Natural killer cell (primary cell): ENCODE results near the gene DHX58. TPM values are rescaled to one million over a fixed set of nuclear protein-coding genes. Genes with fewer than 3 reads are reported as not detected.
A peak's percentile ranks its signal among the peaks of the same experiment; 100 is the strongest.

Experiments
- ATAC-seq, 3 donors: fragments of 150-1000 bp in 2 of 3; fragments of 200-7000 bp in 1 of 3; cut with Tn5 transposase; 1 replicate in 1 of 3; 2 replicates in 2 of 3; pipeline ENCODE4 v1.10.0; 2021; ENCODE audit warnings: mild to moderate bottlenecking in 2 of 3, moderate library complexity in 2 of 3
- DNase-seq, 2 donors: peaks; one replicate each; pipeline versions ENCODE4 v3.0.0 to v3.0.0-alpha.2; 2013 to 2021; ENCODE audit warnings: mixed read lengths in 1 of 2
- H3K27ac ChIP-seq: one replicate; pipeline ENCODE4 v1.5.1; 2013; ENCODE audit warnings: mild to moderate bottlenecking, low read length
- H3K27me3 ChIP-seq: one replicate; pipeline ENCODE4 v1.6.1; 2013; ENCODE audit warnings: low read length; ENCODE audit not compliant: control insufficient read depth, insufficient read depth
- H3K36me3 ChIP-seq: one replicate; pipeline ENCODE4 v1.6.1; 2013; ENCODE audit warnings: low read length; ENCODE audit not compliant: control insufficient read depth, insufficient read depth
- H3K4me1 ChIP-seq: one replicate; pipeline ENCODE4 v1.6.1; 2013; ENCODE audit warnings: low read length; ENCODE audit not compliant: control insufficient read depth, insufficient read depth
- H3K4me3 ChIP-seq: one replicate; pipeline ENCODE4 v1.5.1; 2013; ENCODE audit warnings: low read length
- H3K9me3 ChIP-seq: one replicate; pipeline ENCODE4 v1.6.1; 2013; ENCODE audit warnings: low read length; ENCODE audit not compliant: control insufficient read depth, insufficient read depth
- H3K27ac Mint-ChIP-seq, 2 donors: one replicate each; pipeline ENCODE4 v1.8.0; 2022; ENCODE audit warnings: mild to moderate bottlenecking in 2 of 2, mixed read lengths in 2 of 2, moderate library complexity in 1 of 2
- H3K27me3 Mint-ChIP-seq, 2 donors: one replicate each; pipeline ENCODE4 v1.8.0; 2022; ENCODE audit warnings: low read depth in 2 of 2, mixed read lengths in 2 of 2
- H3K36me3 Mint-ChIP-seq: one replicate; pipeline ENCODE4 v1.8.0; 2022; ENCODE audit warnings: mixed read lengths
- H3K4me1 Mint-ChIP-seq, 2 donors: one replicate each; pipeline ENCODE4 v1.8.0; 2022; ENCODE audit warnings: mixed read lengths in 2 of 2
- H3K4me3 Mint-ChIP-seq: one replicate; pipeline ENCODE4 v1.8.0; 2022; ENCODE audit warnings: mild to moderate bottlenecking, moderate library complexity, mixed read lengths
- H3K9me3 Mint-ChIP-seq, 2 donors: one replicate each; pipeline ENCODE4 v1.8.0; 2022; ENCODE audit warnings: mixed read lengths in 2 of 2
- WGBS: methylation state at CpG from one replicate; pipeline ENCODE4 v1.1.7; 2013; ENCODE audit warnings: missing lambda C conversion rate; ENCODE audit not compliant: insufficient coverage; 5-methylcytosine and 5-hydroxymethylcytosine counted together
- intact Hi-C: fragments of 100-400 bp; cut with micrococcal nuclease; formaldehyde crosslinking; loops from one replicate; pipeline ENCODE4 v1.14.2; 2022
- total RNA-seq, 4 donors: library from RNA; stranded (reverse); fragments of 120-200 nt in 1 of 4; gene quantifications; one replicate each; pipeline versions ENCODE4 v1.2.3 to v1.2.4, GENCODE V29; 2013 to 2022
- TF ChIP-seq, protein P1 (sequence below): fragments of 200-600 bp; IDR thresholded peaks from one replicate; pipeline ENCODE4 v1.8.0; 2022; ENCODE audit warnings: antibody characterized with exemption

The DHX58 gene
- total RNA-seq, 3 donors from 2014 or later (not counting 1 experiment from before 2014, with no cell fraction given) = 22.0 to 29.0 (median 24.5) TPM

- ATAC-seq = no peak
- Histone ChIP-seq H3K9me3 (no peaks in the 10 kb centered on the region), H3K4me3 (no peak within 1 kb of the TSS), H3K36me3 (peaks cover 28% of the 10 kb centered on the region), H3K27me3 (no peaks in the 10 kb centered on the region), H3K27ac (no peak within 1 kb of the TSS), H3K4me1 (peaks cover 11% of the 10 kb centered on the region)
- H3K4me3 Mint-ChIP-seq = peak within 1 kb of the TSS; percentile 75
- no peak for DNase-seq
- H3K36me3 Mint-ChIP-seq = peaks cover 7% of the 10 kb centered on the region
- H3K4me1 Mint-ChIP-seq = peaks cover 5 to 21% of the 10 kb centered on the region in 2 donors
- WGBS = 97% methylated on average over 61 of the region's 61 CpGs
- H3K27me3 Mint-ChIP-seq = no peaks in the 10 kb centered on the region
- TF ChIP-seq, protein P1, sequence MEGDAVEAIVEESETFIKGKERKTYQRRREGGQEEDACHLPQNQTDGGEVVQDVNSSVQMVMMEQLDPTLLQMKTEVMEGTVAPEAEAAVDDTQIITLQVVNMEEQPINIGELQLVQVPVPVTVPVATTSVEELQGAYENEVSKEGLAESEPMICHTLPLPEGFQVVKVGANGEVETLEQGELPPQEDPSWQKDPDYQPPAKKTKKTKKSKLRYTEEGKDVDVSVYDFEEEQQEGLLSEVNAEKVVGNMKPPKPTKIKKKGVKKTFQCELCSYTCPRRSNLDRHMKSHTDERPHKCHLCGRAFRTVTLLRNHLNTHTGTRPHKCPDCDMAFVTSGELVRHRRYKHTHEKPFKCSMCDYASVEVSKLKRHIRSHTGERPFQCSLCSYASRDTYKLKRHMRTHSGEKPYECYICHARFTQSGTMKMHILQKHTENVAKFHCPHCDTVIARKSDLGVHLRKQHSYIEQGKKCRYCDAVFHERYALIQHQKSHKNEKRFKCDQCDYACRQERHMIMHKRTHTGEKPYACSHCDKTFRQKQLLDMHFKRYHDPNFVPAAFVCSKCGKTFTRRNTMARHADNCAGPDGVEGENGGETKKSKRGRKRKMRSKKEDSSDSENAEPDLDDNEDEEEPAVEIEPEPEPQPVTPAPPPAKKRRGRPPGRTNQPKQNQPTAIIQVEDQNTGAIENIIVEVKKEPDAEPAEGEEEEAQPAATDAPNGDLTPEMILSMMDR = no peak
- H3K27ac Mint-ChIP-seq = peak within 1 kb of the TSS in 1 of 2 donors; percentile 47
- no peaks in the 10 kb centered on the region for H3K9me3 Mint-ChIP-seq
- intact Hi-C loops = no loop called here
Measured at GRCh38 chr17:42122371-42123303, 10.1 kb upstream of the DHX58 start, which contains the start of gene HSPB9. Gene HSPB9, plus strand, starts transcription at chr17:42122804. Its CDS starts 47 bp downstream, at chr17:42122851.

DNA sequence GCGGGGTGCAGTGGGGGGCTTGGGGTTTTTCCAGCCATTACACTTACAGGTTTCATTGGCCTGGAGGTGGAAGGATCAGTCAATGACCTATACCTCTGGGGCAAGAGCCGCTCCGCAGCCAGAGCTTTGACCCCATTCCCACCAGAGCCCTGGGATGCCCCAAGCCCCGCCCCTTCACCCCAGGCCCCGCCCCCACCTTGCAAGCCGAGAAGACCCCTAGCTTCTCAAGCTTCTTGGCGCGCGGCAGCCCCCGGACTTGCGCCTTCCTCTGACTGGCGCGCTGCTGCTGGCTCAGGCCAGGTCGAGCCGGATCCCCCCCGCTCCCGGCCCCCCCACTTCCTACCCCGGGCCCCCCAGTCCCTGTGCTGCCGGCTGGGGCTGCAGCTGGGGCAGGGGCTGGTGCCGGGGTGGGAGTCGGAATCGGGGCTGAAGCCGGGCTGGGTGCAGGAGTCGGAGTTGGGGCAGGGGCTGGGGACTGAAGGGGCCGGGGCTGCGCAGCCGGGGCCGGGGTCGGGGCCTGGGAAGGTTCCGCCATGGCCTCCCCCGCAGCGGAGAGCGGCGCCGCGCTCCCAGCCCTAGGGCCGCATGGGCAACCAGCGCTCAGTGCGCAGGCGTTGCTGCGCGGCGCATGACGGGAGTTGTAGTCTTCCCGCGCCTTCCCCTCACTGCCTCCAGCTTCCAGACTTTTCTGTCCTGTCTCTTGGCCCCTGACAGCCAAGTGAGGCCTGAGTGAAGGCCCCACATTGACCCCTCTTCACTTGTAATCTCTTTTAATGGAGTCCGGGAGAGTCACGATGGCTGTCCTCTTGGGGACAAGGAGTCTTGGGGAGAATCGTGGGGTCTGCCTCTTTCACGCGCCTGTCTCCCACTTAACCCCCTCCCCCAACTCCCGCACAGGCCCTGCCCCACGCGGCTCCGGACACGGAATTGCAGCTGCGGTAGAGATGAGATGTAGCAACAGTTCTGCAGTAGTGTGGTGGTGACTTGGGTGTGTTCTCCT, 8.6 kb upstream of the DHX58 start, which contains the start of gene KAT2A:
KAT2A (minus strand) TSS at position 598 of the 1,000 bp plus-strand sequence; CDS start at position 535, 63 bp downstream.
- Mint-ChIP-seq H3K4me3 (peak within 1 kb of the TSS; percentile 75), H3K36me3 (no peaks in the 10 kb centered on the region), H3K27ac (peak within 1 kb of the TSS in 1 of 2 donors; percentile 47), H3K27me3 (no peaks in the 10 kb centered on the region), H3K4me1 (peaks cover 5 to 28% of the 10 kb centered on the region in 2 donors), H3K9me3 (no peaks in the 10 kb centered on the region)
- Histone ChIP-seq H3K36me3 (peaks cover 17% of the 10 kb centered on the region), H3K4me1 (peaks cover 20% of the 10 kb centered on the region), H3K27ac (no peak within 1 kb of the TSS), H3K27me3 (no peaks in the 10 kb centered on the region), H3K4me3 (peak within 1 kb of the TSS; percentile 30), H3K9me3 (no peaks in the 10 kb centered on the region)
- intact Hi-C loops = no loop called here
- ATAC-seq = peak; percentile 84 to 90 (median 89)
- WGBS = 3% methylated on average over 48 of the region's 57 CpGs
- peak; percentile 73 to 90 for DNase-seq
- TF ChIP-seq, protein P1 = no peak

- Histone ChIP-seq H3K4me1 (peaks cover 22% of the 10 kb centered on the region), H3K4me3 (no peak overlapping the region), H3K36me3 (peaks cover 8% of the 10 kb centered on the region), H3K27me3 (no peaks in the 10 kb centered on the region), H3K27ac (no peak overlapping the region), H3K9me3 (no peaks in the 10 kb centered on the region)
- no peaks in the 10 kb centered on the region for H3K27me3 Mint-ChIP-seq
- H3K9me3 Mint-ChIP-seq = no peaks in the 10 kb centered on the region
- no peak overlapping the region for H3K27ac Mint-ChIP-seq
- 71% methylated on average over 7 of the region's 7 CpGs for WGBS
- peak overlapping the region; percentile 57 for H3K4me3 Mint-ChIP-seq
- intact Hi-C loops = no loop called here
- no peak for ATAC-seq
- TF ChIP-seq, protein P1 = no peak
- no peak for DNase-seq
- no peaks in the 10 kb centered on the region for H3K36me3 Mint-ChIP-seq
- H3K4me1 Mint-ChIP-seq = peaks cover 5 to 28% of the 10 kb centered on the region in 2 donors
Measured at GRCh38 chr17:42120161-42120769, 7.8 kb upstream of the DHX58 start.
